Pancreas (tissue), 10 donors: Measurements from ENCODE around the gene SND1. TPM values are rescaled to one million over a fixed set of nuclear protein-coding genes. Genes with fewer than 3 reads are reported as not detected.

ENCODE experiments used
- ATAC-seq, 4 donors: fragments of 200-7000 bp; cut with Tn5 transposase; one replicate each; pipeline versions ENCODE4 v1.8.0 to v1.9.1; 2020; ENCODE audit warnings: mild to moderate bottlenecking in 4 of 4, moderate library complexity in 4 of 4
- DNase-seq, 6 donors: peaks; one replicate each; pipeline ENCODE4 v3.0.0-alpha.2; 2020
- FAIRE-seq: peaks from 2 replicates; lab custom pipeline; 2012; peaks lifted over from hg19 to GRCh38; lab: Jason Lieb, UNC
- H3K27ac ChIP-seq, 4 donors: fragments of 200-600 bp; sonication (generic); 1 replicate in 3 of 4; 2 replicates in 1 of 4; pipeline versions ENCODE4 v1.5.0 to v1.8.0; 2020
- H3K27me3 ChIP-seq, 4 donors: fragments of 200-600 bp; one replicate each; pipeline ENCODE4 v1.8.0; 2021
- H3K36me3 ChIP-seq, 3 donors: fragments of 200-600 bp; sonication (generic) in 1 of 3; one replicate each; pipeline versions ENCODE4 v1.5.0 to v1.8.0; 2020 to 2021
- H3K4me1 ChIP-seq, 3 donors: fragments of 200-600 bp; one replicate each; pipeline ENCODE4 v1.8.0; 2021
- H3K4me3 ChIP-seq, 4 donors: fragments of 200-600 bp; sonication (generic) in 2 of 4; one replicate each; pipeline versions ENCODE4 v1.5.0 to v1.8.0; 2020 to 2021
- H3K9me3 ChIP-seq, 4 donors: fragments of 200-600 bp; one replicate each; pipeline ENCODE4 v1.8.0; 2021
- WGBS, 2 donors: extraction: QIAGEN DNeasy Blood & Tissue Kit; methylation state at CpG; one replicate each; pipeline ENCODE4 v1.1.7; 2013; 5-methylcytosine and 5-hydroxymethylcytosine counted together
- intact Hi-C, 3 donors: fragments of 100-400 bp; cut with DNase I; formaldehyde crosslinking; loops; one replicate each; pipeline versions ENCODE4 v1.11.1 to v1.14.2; 2022
- polyA plus RNA-seq, 2 donors: library from polyadenylated mRNA; stranded (reverse); fragments of 200-250 nt; gene quantifications; one replicate each; pipeline ENCODE4 v1.2.3, GENCODE V29; 2013
- total RNA-seq, 6 donors: library from RNA; stranded (reverse); fragmentation: NEBNext Ultra II Directional in 4 of 6; extraction: Animal tissue kit (Norgen Biotek cat#: 25700) in 4 of 6; gene quantifications; one replicate each; pipeline versions ENCODE4 v1.2.1 to v1.2.4, GENCODE V29; 2021 to 2023
- TF ChIP-seq, protein P1 (sequence below), 4 donors: fragments of 200-600 bp; sonication (generic) in 3 of 4; IDR thresholded peaks; one replicate each; pipeline versions ENCODE4 v1.5.0 to v1.8.0; 2021; ENCODE audit warnings: antibody characterized with exemption in 4 of 4
- donor health status: healthy with polysubstance abuse.
- donor health status: DM: no; HTN: no; CAD: no; lungs with moderate emphysema.
- donor health status: DM: no; HTN: no; CAD: no.
- donor health status: control.
- donor health status: control.
- donor health status: Bipolar disorder and iron deficiency.
- donor health status: DM: yes; HTN: yes; CAD: no.
- donor health status: DM: no; HTN: no; CAD: no.
- donor health status: DM: no; HTN: no; CAD: no.
- donor health status: DM: yes; HTN: yes; CAD: no.

The SND1 gene
- total and polyA plus RNA-seq, 8 donors = 84.1 to 308 (median 225) TPM

DNA sequence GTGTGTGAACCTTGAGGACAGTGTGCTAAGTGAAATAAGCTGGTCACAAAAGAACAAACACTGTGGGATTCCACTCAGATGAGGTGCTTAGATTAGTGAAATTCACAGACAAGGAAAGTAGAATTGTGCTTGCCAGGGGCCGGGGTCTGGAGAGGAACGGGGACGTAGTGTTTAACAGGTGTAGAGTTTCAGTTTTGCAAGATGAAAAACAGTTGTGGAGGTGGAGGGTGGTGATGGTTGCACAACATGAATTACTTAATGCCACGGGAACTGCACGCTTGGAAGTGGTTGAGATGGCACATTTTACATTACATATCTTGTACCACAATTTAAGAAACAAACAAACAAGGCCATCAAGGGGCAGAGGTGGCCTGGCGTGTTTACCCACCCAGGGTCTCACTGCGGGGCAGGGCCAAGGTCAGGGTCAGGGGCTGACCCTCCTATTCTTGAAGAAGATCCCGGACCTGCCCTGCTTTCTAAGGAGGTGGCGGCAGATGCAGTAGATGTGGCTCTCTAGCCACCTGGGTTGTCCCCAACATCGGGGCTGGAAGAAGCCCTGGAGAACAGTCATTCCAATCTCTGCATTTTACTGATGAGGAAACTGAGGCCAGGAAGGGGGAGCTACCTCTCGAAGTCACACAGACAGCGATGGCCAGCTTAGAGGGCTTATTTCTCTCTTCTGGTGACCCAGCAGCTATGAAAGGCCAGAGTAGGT is 470.7 kb downstream of the SND1 start:
- 75 to 82% methylated on average over 12 of the region's 12 CpGs for WGBS, 2 donors
- H3K27me3 ChIP-seq = no peaks in the 10 kb centered on the region
- ATAC-seq (no peak), DNase-seq (no peak), FAIRE-seq (no peak)
- H3K4me3 ChIP-seq = no peak overlapping the region
- no peaks in the 10 kb centered on the region for H3K9me3 ChIP-seq
- intact Hi-C loops = no loop called here
- no peaks in the 10 kb centered on the region for H3K4me1 ChIP-seq
- H3K36me3 ChIP-seq = no peaks in the 10 kb centered on the region
- TF ChIP-seq, protein P1, sequence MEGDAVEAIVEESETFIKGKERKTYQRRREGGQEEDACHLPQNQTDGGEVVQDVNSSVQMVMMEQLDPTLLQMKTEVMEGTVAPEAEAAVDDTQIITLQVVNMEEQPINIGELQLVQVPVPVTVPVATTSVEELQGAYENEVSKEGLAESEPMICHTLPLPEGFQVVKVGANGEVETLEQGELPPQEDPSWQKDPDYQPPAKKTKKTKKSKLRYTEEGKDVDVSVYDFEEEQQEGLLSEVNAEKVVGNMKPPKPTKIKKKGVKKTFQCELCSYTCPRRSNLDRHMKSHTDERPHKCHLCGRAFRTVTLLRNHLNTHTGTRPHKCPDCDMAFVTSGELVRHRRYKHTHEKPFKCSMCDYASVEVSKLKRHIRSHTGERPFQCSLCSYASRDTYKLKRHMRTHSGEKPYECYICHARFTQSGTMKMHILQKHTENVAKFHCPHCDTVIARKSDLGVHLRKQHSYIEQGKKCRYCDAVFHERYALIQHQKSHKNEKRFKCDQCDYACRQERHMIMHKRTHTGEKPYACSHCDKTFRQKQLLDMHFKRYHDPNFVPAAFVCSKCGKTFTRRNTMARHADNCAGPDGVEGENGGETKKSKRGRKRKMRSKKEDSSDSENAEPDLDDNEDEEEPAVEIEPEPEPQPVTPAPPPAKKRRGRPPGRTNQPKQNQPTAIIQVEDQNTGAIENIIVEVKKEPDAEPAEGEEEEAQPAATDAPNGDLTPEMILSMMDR (IDR thresholded peaks at IDR 0.05) = no peak
- no peak overlapping the region for H3K27ac ChIP-seq

DNA sequence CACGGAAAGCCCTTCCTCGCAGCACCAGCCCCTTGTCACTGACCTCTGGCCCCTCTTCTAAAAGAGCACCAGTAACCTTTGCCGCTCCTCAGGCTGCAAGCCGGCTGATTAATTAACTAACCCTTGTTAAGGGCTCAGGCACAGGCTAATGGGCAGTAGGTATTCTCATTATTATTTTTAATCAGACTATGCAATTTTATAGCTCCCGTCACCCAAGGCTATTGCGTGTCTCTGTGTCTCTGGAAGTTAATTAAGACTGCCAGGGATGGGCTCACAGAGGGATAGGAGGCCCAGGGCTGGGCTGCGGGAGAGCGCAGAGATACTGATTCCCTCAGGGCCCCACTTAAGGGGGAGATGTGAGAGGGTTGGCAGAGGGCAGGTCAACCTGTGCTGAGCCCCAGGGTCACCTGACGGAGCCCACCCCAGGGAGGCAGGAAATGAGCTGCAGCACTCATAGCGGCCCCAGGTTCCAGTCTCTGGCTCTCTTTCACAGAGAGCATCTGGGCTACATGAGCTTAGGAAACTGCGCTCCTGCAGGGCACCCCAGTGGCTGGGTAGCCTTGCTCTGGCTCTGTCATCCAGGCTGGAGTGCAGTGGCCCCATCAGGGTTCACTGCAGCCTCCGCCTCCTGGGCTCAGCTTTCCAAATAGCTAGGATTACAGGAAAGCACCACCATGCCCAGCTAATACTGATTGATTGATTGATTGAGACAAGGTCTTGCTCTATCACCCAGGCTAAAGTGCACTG is 471.5 kb downstream of the SND1 start:
- ATAC-seq (no peak), FAIRE-seq (no peak), DNase-seq (peak in 1 of 6 donors; percentile 5)
- Histone ChIP-seq H3K27me3 (no peaks in the 10 kb centered on the region), H3K4me3 (no peak overlapping the region), H3K27ac (no peak overlapping the region), H3K4me1 (no peaks in the 10 kb centered on the region), H3K36me3 (no peaks in the 10 kb centered on the region), H3K9me3 (no peaks in the 10 kb centered on the region)
- WGBS, 2 donors = 90% methylated on average over 12 of the region's 12 CpGs
- intact Hi-C loops = no loop called here
- TF ChIP-seq, protein P1 (IDR thresholded peaks at IDR 0.05) = no peak

DNA sequence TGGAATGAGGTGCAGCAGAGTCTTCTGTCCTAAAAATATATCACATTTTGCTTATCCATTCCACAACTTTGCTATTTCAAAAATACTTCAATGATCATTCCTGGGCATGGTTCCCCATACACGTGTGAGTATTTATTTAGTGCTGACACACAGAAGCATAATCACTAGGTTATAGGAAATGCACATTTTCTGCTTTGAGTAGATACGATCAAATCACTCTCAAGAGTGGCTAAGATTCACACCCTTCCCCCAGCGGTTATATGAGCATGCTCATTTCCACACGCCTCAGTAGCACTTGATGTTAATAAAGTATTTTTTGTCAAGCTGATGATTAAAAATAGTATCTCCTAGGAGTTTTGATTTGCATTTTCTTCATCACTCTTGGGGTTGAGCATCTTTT is 472.8 kb downstream of the SND1 start:
- FAIRE-seq (no peak), ATAC-seq (no peak), DNase-seq (no peak)
- Histone ChIP-seq H3K4me3 (no peak overlapping the region), H3K27me3 (no peaks in the 10 kb centered on the region), H3K9me3 (no peaks in the 10 kb centered on the region), H3K36me3 (no peaks in the 10 kb centered on the region), H3K4me1 (no peaks in the 10 kb centered on the region), H3K27ac (no peak overlapping the region)
- intact Hi-C loops = no loop called here
- WGBS, 2 donors = 52 to 61% methylated on average over 4 of the region's 4 CpGs
- TF ChIP-seq, protein P1 (IDR thresholded peaks at IDR 0.05) = no peak

DNA sequence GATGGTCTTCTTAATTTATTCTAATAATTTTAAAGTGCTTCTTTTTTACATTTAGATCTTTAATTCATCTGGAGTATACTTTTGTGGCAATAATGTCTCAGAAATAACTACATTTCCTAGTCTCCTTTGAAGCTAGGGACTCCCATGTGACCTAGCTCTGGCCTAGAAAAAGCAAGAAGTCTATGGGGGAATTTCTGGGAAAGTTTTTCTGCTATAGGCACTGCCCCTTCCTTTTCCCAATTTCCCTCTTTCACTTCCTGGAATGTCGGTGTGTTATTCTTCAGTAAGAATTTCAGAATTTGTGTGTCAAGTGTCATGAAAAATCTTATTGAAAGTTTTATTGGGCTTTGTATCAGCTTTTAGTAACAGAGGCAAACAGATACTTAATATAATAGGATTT is 473.8 kb downstream of the SND1 start:
- H3K27ac ChIP-seq = no peak overlapping the region
- no peak for FAIRE-seq
- H3K27me3 ChIP-seq = no peaks in the 10 kb centered on the region
- H3K4me3 ChIP-seq = no peak overlapping the region
- intact Hi-C loops = no loop called here
- H3K9me3 ChIP-seq = no peaks in the 10 kb centered on the region
- TF ChIP-seq, protein P1 (IDR thresholded peaks at IDR 0.05) = no peak
- H3K36me3 ChIP-seq = no peaks in the 10 kb centered on the region
- 83 to 91% methylated on average over 1 of the region's 1 CpG for WGBS, 2 donors
- no peak for DNase-seq
- ATAC-seq = no peak
- H3K4me1 ChIP-seq = no peaks in the 10 kb centered on the region

DNA sequence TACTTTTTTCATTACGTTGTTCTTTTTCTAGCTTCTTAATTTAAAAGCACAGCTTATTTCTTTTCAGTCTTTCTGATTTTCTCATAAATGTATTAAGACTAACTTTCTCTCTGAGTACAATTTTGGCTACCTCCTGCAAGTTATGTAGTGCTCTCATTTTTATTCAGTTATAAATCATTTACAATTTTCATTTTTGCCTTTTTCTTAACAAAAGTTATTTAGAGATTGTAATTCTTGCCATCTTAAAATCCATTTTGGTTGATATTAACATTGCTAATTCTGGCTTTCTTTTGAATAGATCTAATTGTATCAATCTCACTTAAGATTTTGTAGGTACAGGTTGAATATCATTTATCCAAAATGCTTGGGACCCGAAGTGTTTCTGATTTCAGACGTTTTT is 476.4 kb downstream of the SND1 start:
- intact Hi-C loops = no loop called here
- 48 to 57% methylated on average over 3 of the region's 3 CpGs for WGBS, 2 donors
- no peak for FAIRE-seq

More for the DNA sequence above, 476.4 kb downstream of the SND1 start:
- Histone ChIP-seq H3K27ac (no peak overlapping the region), H3K27me3 (no peaks in the 10 kb centered on the region), H3K4me1 (no peaks in the 10 kb centered on the region), H3K36me3 (no peaks in the 10 kb centered on the region), H3K4me3 (no peak overlapping the region), H3K9me3 (no peaks in the 10 kb centered on the region)
- TF ChIP-seq, protein P1 (IDR thresholded peaks at IDR 0.05) = no peak
- ATAC-seq (no peak), DNase-seq (no peak)
